ENCODE results near the gene MCTP1.

GRCh38 chr5:95053253-95053652 lies 231.6 kb downstream of the MCTP1 start:
- TF ChIP-seq TCF12 (IDR thresholded peaks at IDR 0.05; ENCODE audit: low read depth) (no peak), TAF1 (IDR thresholded peaks at IDR 0.05; ENCODE audit: low read depth) (no peak), FOXM1 (IDR thresholded peaks at IDR 0.05; ENCODE audit: borderline replicate concordance, low read depth) (no peak), YY1 (IDR thresholded peaks at IDR 0.05; ENCODE audit: low read depth) (no peak), REST (IDR thresholded peaks at IDR 0.05; ENCODE audit: low read depth) (no peak), TEAD4 (IDR thresholded peaks at IDR 0.05) (no peak), EP300 (IDR thresholded peaks at IDR 0.05; ENCODE audit: borderline replicate concordance) (no peak)
